Endometrium (tissue), 2 donors: ENCODE data around the gene ZNF791.
"Not testable (repeated sequence)": the region's sequence is repeated elsewhere in the genome, so short reads cannot be mapped to it uniquely, and the experiment has no call there.

Experiments
- FAIRE-seq: peaks from 2 replicates; lab custom pipeline; 2012; peaks lifted over from hg19 to GRCh38; lab: Jason Lieb, UNC
- donor health status: control.
- donor health status: control.

ZNF791 gene

GRCh38 chr19:12667731-12668302 lies 57.1 kb downstream of the ZNF791 start:
- FAIRE-seq, result no peak

GRCh38 chr19:12668346-12668745 lies 57.6 kb downstream of the ZNF791 start:
- no peak for FAIRE-seq

- no peak for FAIRE-seq
These were observed 58.2 kb downstream of the ZNF791 start for GRCh38 chr19:12668932-12669269.

- FAIRE-seq, result no peak
These were observed 58.8 kb downstream of the ZNF791 start for GRCh38 chr19:12669270-12670158.

GRCh38 chr19:12670159-12670928 lies 59.6 kb downstream of the ZNF791 start:
- FAIRE-seq, result no peak

- no peak for FAIRE-seq
These were observed 62.0 kb downstream of the ZNF791 start for GRCh38 chr19:12672744-12673143.

GRCh38 chr19:12675399-12675798 lies 64.7 kb downstream of the ZNF791 start:
- no peak for FAIRE-seq

GRCh38 chr19:12675940-12676339 lies 65.2 kb downstream of the ZNF791 start:
- no peak for FAIRE-seq

- no peak for FAIRE-seq
These were observed 65.7 kb downstream of the ZNF791 start for GRCh38 chr19:12676384-12676792.

- FAIRE-seq, result no peak
These were observed 66.2 kb downstream of the ZNF791 start for GRCh38 chr19:12676928-12677327.

GRCh38 chr19:12678039-12678438 lies 67.3 kb downstream of the ZNF791 start:
- FAIRE-seq, result not testable (repeated sequence)

GRCh38 chr19:12680034-12680433 lies 69.3 kb downstream of the ZNF791 start:
- FAIRE-seq, result no peak

GRCh38 chr19:12681074-12681987 lies 70.6 kb downstream of the ZNF791 start, which contains the start of gene DHPS:
Gene DHPS (minus strand): TSS chr19:12681880. CDS start chr19:12681766, 114 bp downstream.
- peak; percentile 77 for FAIRE-seq
